AG20443 (cell line): ENCODE data around the gene STX12.
"Not testable (repeated sequence)": the region's sequence is repeated elsewhere in the genome, so short reads cannot be mapped to it uniquely, and the experiment has no call there.

ENCODE experiments used
- DNase-seq: peaks from one replicate; pipeline ENCODE4 v3.0.0; 2012; ENCODE audit warnings: low spot score, mixed read lengths

Gene STX12

GRCh38 chr1:27775336-27775735 lies 2.3 kb downstream of the STX12 start:
- not testable (repeated sequence) for DNase-seq

GRCh38 chr1:27776276-27776675 lies 3.3 kb downstream of the STX12 start:
- not testable (repeated sequence) for DNase-seq

- DNase-seq: no peak
Measured at GRCh38 chr1:27778056-27778455, 5.0 kb downstream of the STX12 start.

- no peak for DNase-seq
Measured at GRCh38 chr1:27779122-27779521, 6.1 kb downstream of the STX12 start.

GRCh38 chr1:27782950-27783349 lies 9.9 kb downstream of the STX12 start:
- no peak for DNase-seq

GRCh38 chr1:27784700-27785099 lies 11.7 kb downstream of the STX12 start:
- no peak for DNase-seq

- DNase-seq: peak; percentile 56
Measured at GRCh38 chr1:27785781-27786455, 12.9 kb downstream of the STX12 start.

- peak; percentile 26 for DNase-seq
Measured at GRCh38 chr1:27787895-27788294, 14.9 kb downstream of the STX12 start.

GRCh38 chr1:27789540-27790041 lies 16.6 kb downstream of the STX12 start:
- no peak for DNase-seq

GRCh38 chr1:27790270-27790669 lies 17.3 kb downstream of the STX12 start:
- not testable (repeated sequence) for DNase-seq

GRCh38 chr1:27795601-27796000 lies 22.6 kb downstream of the STX12 start:
- DNase-seq: no peak

GRCh38 chr1:27804791-27805190 lies 31.8 kb downstream of the STX12 start:
- no peak for DNase-seq

- no peak for DNase-seq
Measured at GRCh38 chr1:27806758-27807157, 33.7 kb downstream of the STX12 start.

GRCh38 chr1:27807385-27807784 lies 34.4 kb downstream of the STX12 start:
- DNase-seq: no peak

GRCh38 chr1:27808131-27808530 lies 35.1 kb downstream of the STX12 start:
- DNase-seq: not testable (repeated sequence)

- no peak for DNase-seq
Measured at GRCh38 chr1:27809883-27810282, 36.9 kb downstream of the STX12 start.

GRCh38 chr1:27811741-27812500 lies 38.9 kb downstream of the STX12 start:
- DNase-seq: no peak

GRCh38 chr1:27816921-27817630 lies 44.1 kb downstream of the STX12 start:
- peak; percentile 79 for DNase-seq

- DNase-seq: no peak
Measured at GRCh38 chr1:27821761-27822315, 48.8 kb downstream of the STX12 start.

- no peak for DNase-seq
Measured at GRCh38 chr1:27823784-27824183, 50.8 kb downstream of the STX12 start.

- DNase-seq: no peak
Measured at GRCh38 chr1:27824411-27824810, 51.4 kb downstream of the STX12 start.

- DNase-seq: not testable (repeated sequence)
Measured at GRCh38 chr1:27829339-27829960, 56.4 kb downstream of the STX12 start.
